ENCODE data around the gene GATM. TPM values are rescaled to one million over a fixed set of nuclear protein-coding genes. Genes with fewer than 3 reads are reported as not detected.

GATM gene
- total and polyA plus RNA-seq, 10 of the 15 experiments (the other 5 are each of a cell fraction or from before 2014, with no cell fraction given), result 11.7 to 83.1 (median 38.2) TPM

DNA sequence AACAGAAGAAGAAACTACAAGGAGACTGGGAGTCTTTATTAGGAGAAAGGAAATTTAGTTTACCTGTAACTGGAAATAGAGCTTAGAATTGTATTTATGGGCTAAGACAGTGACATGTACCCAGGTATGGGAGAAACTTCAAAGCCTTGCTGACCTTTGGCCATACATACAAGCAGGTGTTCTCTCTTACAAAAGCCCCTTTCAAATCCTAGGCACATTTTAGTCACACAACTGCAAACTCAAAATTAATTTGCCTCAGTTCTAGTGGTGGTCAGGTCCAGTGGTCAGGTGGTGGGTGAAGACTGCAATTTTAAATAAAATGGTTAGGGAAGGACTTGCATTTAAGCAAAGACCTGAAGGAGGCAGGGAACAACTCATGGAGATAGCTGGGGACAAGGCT lies 30.4 kb downstream of the GATM start:
- no peaks in the 10 kb centered on the region for H3K4me1 ChIP-seq (ENCODE audit: control insufficient read depth, insufficient read depth, low read length)
- H3K9me3 ChIP-seq (replicated peaks; ENCODE audit: control insufficient read depth, insufficient read depth, low read length), result no peaks in the 10 kb centered on the region
- ATAC-seq (no peak), FAIRE-seq (no peak), DNase-seq (ENCODE audit: low read depth, low spot score) (no peak)
- no peak overlapping the region for H3K4me3 ChIP-seq
- no peak overlapping the region for H2AFZ ChIP-seq (ENCODE audit: control insufficient read depth, low read depth, low read length)
- H4K20me1 ChIP-seq (ENCODE audit: control insufficient read depth, insufficient read depth), result no peaks in the 10 kb centered on the region
- ChIA-PET SMC1A (ENCODE audit: uncharacterized antibody, unreplicated experiment) (no interaction called here), RAD21 (ENCODE audit: unreplicated experiment) (no interaction called here), CTCF (no interaction called here), POLR2A (no interaction called here)
- no peaks in the 10 kb centered on the region for H3K27me3 ChIP-seq (replicated peaks in 1 of 2; ENCODE audit: control insufficient read depth in 2 of 2, insufficient read depth in 2 of 2, low read length in 1 of 2)
- H3K36me3 ChIP-seq (ENCODE audit: control insufficient read depth in 2 of 2, insufficient read depth in 2 of 2, low read length in 1 of 2), result no peaks in the 10 kb centered on the region
- H3K79me2 ChIP-seq (ENCODE audit: control insufficient read depth, insufficient read depth, low read length), result no peaks in the 10 kb centered on the region
- in situ Hi-C loops (cut with MboI) (no loop called here), intact Hi-C loops (cut with micrococcal nuclease; ENCODE audit: unreplicated experiment) (no loop called here)
- no peak overlapping the region for H3K9ac ChIP-seq (ENCODE audit: control insufficient read depth, insufficient read depth, low read length)
- no peak for TF ChIP-seq BRCA1 (IDR thresholded peaks at IDR 0.05; ENCODE audit: low read depth, low read length)
- TF ChIP-seq EGR1 (IDR thresholded peaks at IDR 0.05; ENCODE audit: borderline replicate concordance in 1 of 2, low read depth in 2 of 2, low read length in 2 of 2), result no peak
- TF ChIP-seq WRNIP1 (IDR thresholded peaks at IDR 0.05; ENCODE audit: borderline replicate concordance, low read depth, low read length), result no peak
- no peak for TF ChIP-seq SUPT20H (IDR thresholded peaks at IDR 0.05; ENCODE audit: borderline replicate concordance, control insufficient read depth, low read depth, low read length)
- no peak for TF ChIP-seq PML (IDR thresholded peaks at IDR 0.05; ENCODE audit: low read length)
- TF ChIP-seq RUNX3 (IDR thresholded peaks at IDR 0.05; ENCODE audit: low read length), result no peak
- TF ChIP-seq, protein P1, sequence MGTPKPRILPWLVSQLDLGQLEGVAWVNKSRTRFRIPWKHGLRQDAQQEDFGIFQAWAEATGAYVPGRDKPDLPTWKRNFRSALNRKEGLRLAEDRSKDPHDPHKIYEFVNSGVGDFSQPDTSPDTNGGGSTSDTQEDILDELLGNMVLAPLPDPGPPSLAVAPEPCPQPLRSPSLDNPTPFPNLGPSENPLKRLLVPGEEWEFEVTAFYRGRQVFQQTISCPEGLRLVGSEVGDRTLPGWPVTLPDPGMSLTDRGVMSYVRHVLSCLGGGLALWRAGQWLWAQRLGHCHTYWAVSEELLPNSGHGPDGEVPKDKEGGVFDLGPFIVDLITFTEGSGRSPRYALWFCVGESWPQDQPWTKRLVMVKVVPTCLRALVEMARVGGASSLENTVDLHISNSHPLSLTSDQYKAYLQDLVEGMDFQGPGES (IDR thresholded peaks at IDR 0.05), result no peak
- TF ChIP-seq, protein P2, sequence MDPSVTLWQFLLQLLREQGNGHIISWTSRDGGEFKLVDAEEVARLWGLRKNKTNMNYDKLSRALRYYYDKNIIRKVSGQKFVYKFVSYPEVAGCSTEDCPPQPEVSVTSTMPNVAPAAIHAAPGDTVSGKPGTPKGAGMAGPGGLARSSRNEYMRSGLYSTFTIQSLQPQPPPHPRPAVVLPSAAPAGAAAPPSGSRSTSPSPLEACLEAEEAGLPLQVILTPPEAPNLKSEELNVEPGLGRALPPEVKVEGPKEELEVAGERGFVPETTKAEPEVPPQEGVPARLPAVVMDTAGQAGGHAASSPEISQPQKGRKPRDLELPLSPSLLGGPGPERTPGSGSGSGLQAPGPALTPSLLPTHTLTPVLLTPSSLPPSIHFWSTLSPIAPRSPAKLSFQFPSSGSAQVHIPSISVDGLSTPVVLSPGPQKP (IDR thresholded peaks at IDR 0.05; ENCODE audit: low read depth, low read length), result no peak
- no peak for TF ChIP-seq POLR2AphosphoS5 (IDR thresholded peaks at IDR 0.05; ENCODE audit: low read length)
- no peak for TF ChIP-seq MTA3 (IDR thresholded peaks at IDR 0.05; ENCODE audit: borderline replicate concordance, low read length)
- no peak for TF ChIP-seq POLR2A (IDR thresholded peaks at IDR 0.05; ENCODE audit: low read depth, low read length)
- TF ChIP-seq RFX5 (IDR thresholded peaks at IDR 0.05; ENCODE audit: low read depth, low read length), result no peak
- no peak for TF ChIP-seq IKZF2 (IDR thresholded peaks at IDR 0.05)
- TF ChIP-seq, protein P3, sequence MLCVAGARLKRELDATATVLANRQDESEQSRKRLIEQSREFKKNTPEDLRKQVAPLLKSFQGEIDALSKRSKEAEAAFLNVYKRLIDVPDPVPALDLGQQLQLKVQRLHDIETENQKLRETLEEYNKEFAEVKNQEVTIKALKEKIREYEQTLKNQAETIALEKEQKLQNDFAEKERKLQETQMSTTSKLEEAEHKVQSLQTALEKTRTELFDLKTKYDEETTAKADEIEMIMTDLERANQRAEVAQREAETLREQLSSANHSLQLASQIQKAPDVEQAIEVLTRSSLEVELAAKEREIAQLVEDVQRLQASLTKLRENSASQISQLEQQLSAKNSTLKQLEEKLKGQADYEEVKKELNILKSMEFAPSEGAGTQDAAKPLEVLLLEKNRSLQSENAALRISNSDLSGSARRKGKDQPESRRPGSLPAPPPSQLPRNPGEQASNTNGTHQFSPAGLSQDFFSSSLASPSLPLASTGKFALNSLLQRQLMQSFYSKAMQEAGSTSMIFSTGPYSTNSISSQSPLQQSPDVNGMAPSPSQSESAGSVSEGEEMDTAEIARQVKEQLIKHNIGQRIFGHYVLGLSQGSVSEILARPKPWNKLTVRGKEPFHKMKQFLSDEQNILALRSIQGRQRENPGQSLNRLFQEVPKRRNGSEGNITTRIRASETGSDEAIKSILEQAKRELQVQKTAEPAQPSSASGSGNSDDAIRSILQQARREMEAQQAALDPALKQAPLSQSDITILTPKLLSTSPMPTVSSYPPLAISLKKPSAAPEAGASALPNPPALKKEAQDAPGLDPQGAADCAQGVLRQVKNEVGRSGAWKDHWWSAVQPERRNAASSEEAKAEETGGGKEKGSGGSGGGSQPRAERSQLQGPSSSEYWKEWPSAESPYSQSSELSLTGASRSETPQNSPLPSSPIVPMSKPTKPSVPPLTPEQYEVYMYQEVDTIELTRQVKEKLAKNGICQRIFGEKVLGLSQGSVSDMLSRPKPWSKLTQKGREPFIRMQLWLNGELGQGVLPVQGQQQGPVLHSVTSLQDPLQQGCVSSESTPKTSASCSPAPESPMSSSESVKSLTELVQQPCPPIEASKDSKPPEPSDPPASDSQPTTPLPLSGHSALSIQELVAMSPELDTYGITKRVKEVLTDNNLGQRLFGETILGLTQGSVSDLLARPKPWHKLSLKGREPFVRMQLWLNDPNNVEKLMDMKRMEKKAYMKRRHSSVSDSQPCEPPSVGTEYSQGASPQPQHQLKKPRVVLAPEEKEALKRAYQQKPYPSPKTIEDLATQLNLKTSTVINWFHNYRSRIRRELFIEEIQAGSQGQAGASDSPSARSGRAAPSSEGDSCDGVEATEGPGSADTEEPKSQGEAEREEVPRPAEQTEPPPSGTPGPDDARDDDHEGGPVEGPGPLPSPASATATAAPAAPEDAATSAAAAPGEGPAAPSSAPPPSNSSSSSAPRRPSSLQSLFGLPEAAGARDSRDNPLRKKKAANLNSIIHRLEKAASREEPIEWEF (IDR thresholded peaks at IDR 0.05; ENCODE audit: insufficient replicate concordance, low read depth, low read length), result no peak
- no peak for TF ChIP-seq KAT2A (conservative IDR thresholded peaks at IDR 0.05; ENCODE audit: control insufficient read depth, low read depth, low read length)
- no peak for TF ChIP-seq MEF2B (IDR thresholded peaks at IDR 0.05; ENCODE audit: partially characterized antibody, poor library complexity, severe bottlenecking)
- TF ChIP-seq SMARCA5 (IDR thresholded peaks at IDR 0.05), result no peak
- TF ChIP-seq, protein P4, sequence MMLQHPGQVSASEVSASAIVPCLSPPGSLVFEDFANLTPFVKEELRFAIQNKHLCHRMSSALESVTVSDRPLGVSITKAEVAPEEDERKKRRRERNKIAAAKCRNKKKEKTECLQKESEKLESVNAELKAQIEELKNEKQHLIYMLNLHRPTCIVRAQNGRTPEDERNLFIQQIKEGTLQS (IDR thresholded peaks at IDR 0.05; ENCODE audit: borderline replicate concordance, extremely low read depth, low read depth, low read length), result no peak
- no peak overlapping the region for H3K4me2 ChIP-seq (ENCODE audit: control insufficient read depth, insufficient read depth)
- no peak overlapping the region for H3K27ac ChIP-seq (ENCODE audit: control insufficient read depth, insufficient read depth)
- no TSS peak for BruUV-seq (replicated peaks)

All from GM12878 (cell line).